ENCODE data around the gene CTR9. TPM values are rescaled to one million over a fixed set of nuclear protein-coding genes. Genes with fewer than 3 reads are reported as not detected.
A peak's percentile ranks its signal among the peaks of the same experiment; 100 is the strongest.

CTR9 gene
- total and polyA plus RNA-seq, 2 of the 13 experiments (the other 11 are each of a cell fraction or from before 2014, with no cell fraction given), result 6.6 to 22.1 TPM

GRCh38 chr11:10735481-10736475 is 15.3 kb upstream of the CTR9 start (continued):
- TF ChIP-seq MEIS2 (CRISPR knock-in tag; IDR thresholded peaks at IDR 0.05), result 0 out of 2 replicates have a peak, but pooled peaks have one; percentile 34
- 0 out of 2 replicates have a peak, but pooled peaks have one; percentile 26 for TF ChIP-seq ZKSCAN8 (CRISPR knock-in tag; IDR thresholded peaks at IDR 0.05; ENCODE audit: borderline replicate concordance)
- TF ChIP-seq GATAD2A (CRISPR knock-in tag; IDR thresholded peaks at IDR 0.05), result peak; percentile 52
- TF ChIP-seq PPARG (CRISPR knock-in tag; conservative IDR thresholded peaks at IDR 0.05), result 0 out of 2 replicates have a peak, but pooled peaks have one; percentile 34
- TF ChIP-seq THRA (CRISPR knock-in tag; IDR thresholded peaks at IDR 0.05; ENCODE audit: borderline replicate concordance), result peak; percentile 39; the same call in 1 of the 2 replicates
- peak; percentile 89 for TF ChIP-seq ETV5 (CRISPR knock-in tag; IDR thresholded peaks at IDR 0.05; ENCODE audit: borderline replicate concordance)
- TF ChIP-seq, protein P1, sequence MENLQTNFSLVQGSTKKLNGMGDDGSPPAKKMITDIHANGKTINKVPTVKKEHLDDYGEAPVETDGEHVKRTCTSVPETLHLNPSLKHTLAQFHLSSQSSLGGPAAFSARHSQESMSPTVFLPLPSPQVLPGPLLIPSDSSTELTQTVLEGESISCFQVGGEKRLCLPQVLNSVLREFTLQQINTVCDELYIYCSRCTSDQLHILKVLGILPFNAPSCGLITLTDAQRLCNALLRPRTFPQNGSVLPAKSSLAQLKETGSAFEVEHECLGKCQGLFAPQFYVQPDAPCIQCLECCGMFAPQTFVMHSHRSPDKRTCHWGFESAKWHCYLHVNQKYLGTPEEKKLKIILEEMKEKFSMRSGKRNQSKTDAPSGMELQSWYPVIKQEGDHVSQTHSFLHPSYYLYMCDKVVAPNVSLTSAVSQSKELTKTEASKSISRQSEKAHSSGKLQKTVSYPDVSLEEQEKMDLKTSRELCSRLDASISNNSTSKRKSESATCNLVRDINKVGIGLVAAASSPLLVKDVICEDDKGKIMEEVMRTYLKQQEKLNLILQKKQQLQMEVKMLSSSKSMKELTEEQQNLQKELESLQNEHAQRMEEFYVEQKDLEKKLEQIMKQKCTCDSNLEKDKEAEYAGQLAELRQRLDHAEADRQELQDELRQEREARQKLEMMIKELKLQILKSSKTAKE (CRISPR knock-in tag; IDR thresholded peaks at IDR 0.05; ENCODE audit: borderline replicate concordance), result no peak
- 0 out of 2 replicates have a peak, but pooled peaks have one; percentile 52 for TF ChIP-seq SMAD3 (CRISPR knock-in tag; IDR thresholded peaks at IDR 0.05)
- no peak for TF ChIP-seq SP1 (IDR thresholded peaks at IDR 0.05)
- TF ChIP-seq SP1 (CRISPR knock-in tag; IDR thresholded peaks at IDR 0.05), result peak; percentile 64; the same call in 1 of the 2 replicates
- TF ChIP-seq, protein P2, sequence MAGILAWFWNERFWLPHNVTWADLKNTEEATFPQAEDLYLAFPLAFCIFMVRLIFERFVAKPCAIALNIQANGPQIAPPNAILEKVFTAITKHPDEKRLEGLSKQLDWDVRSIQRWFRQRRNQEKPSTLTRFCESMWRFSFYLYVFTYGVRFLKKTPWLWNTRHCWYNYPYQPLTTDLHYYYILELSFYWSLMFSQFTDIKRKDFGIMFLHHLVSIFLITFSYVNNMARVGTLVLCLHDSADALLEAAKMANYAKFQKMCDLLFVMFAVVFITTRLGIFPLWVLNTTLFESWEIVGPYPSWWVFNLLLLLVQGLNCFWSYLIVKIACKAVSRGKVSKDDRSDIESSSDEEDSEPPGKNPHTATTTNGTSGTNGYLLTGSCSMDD (CRISPR knock-in tag; IDR thresholded peaks at IDR 0.05), result no peak
- peak; percentile 48; the same call in 1 of the 2 replicates for TF ChIP-seq ISL2 (CRISPR knock-in tag; IDR thresholded peaks at IDR 0.05)
- TF ChIP-seq MEF2D (CRISPR knock-in tag; IDR thresholded peaks at IDR 0.05), result no peak
- peak; percentile 51 for TF ChIP-seq TEAD3 (CRISPR knock-in tag; optimal IDR thresholded peaks at IDR 0.05; ENCODE audit: borderline replicate concordance)
- TF ChIP-seq ZNF619 (CRISPR knock-in tag; IDR thresholded peaks at IDR 0.05), result 0 out of 2 replicates have a peak, but pooled peaks have one; percentile 23
- TF ChIP-seq EP300 (IDR thresholded peaks at IDR 0.05; ENCODE audit: low read depth in 2 of 2, low read length in 2 of 2), result no peak
- TF ChIP-seq EP300 (CRISPR knock-in tag; IDR thresholded peaks at IDR 0.05; ENCODE audit: borderline replicate concordance), result no peak
- TF ChIP-seq TSC22D2 (CRISPR knock-in tag; IDR thresholded peaks at IDR 0.05; ENCODE audit: borderline replicate concordance), result no peak
- 0 out of 2 replicates have a peak, but pooled peaks have one; percentile 40 for TF ChIP-seq ZNF879 (CRISPR knock-in tag; IDR thresholded peaks at IDR 0.05)
- 0 out of 2 replicates have a peak, but pooled peaks have one; percentile 60 for TF ChIP-seq ZNF354B (CRISPR knock-in tag; IDR thresholded peaks at IDR 0.05)
- TF ChIP-seq ZNF138 (CRISPR knock-in tag; IDR thresholded peaks at IDR 0.05; ENCODE audit: low read depth), result no peak
- no peak for TF ChIP-seq PTBP1 (IDR thresholded peaks at IDR 0.05; ENCODE audit: low read depth, low read length, poor library complexity, severe bottlenecking)
- no peak; the same call in 1 of the 2 replicates for TF ChIP-seq GATAD1 (CRISPR knock-in tag; IDR thresholded peaks at IDR 0.05)
- no peak for TF ChIP-seq NFATC3 (CRISPR knock-in tag; IDR thresholded peaks at IDR 0.05)

Data from HepG2 (cell line).